Rectal smooth muscle tissue (tissue), 1 donor: ENCODE measurements around the gene SPAG6.

Experiments used
- H3K27ac ChIP-seq: one replicate; pipeline ENCODE4 v1.7.0; 2013; ENCODE audit warnings: low read depth, low read length, inconsistent platforms
- H3K27me3 ChIP-seq: one replicate; pipeline ENCODE4 v1.7.0; 2013; ENCODE audit warnings: low read length; ENCODE audit not compliant: control insufficient read depth, insufficient read depth
- H3K36me3 ChIP-seq: one replicate; pipeline ENCODE4 v1.7.0; 2013; ENCODE audit warnings: low read length; ENCODE audit not compliant: control insufficient read depth, insufficient read depth
- H3K4me1 ChIP-seq: one replicate; pipeline ENCODE4 v1.7.0; 2013; ENCODE audit warnings: low read length; ENCODE audit not compliant: control insufficient read depth, insufficient read depth
- H3K4me3 ChIP-seq: one replicate; pipeline ENCODE4 v1.7.0; 2013; ENCODE audit warnings: low read length
- H3K9ac ChIP-seq: one replicate; pipeline ENCODE4 v1.7.0; 2013; ENCODE audit warnings: low read length

Gene SPAG6

DNA sequence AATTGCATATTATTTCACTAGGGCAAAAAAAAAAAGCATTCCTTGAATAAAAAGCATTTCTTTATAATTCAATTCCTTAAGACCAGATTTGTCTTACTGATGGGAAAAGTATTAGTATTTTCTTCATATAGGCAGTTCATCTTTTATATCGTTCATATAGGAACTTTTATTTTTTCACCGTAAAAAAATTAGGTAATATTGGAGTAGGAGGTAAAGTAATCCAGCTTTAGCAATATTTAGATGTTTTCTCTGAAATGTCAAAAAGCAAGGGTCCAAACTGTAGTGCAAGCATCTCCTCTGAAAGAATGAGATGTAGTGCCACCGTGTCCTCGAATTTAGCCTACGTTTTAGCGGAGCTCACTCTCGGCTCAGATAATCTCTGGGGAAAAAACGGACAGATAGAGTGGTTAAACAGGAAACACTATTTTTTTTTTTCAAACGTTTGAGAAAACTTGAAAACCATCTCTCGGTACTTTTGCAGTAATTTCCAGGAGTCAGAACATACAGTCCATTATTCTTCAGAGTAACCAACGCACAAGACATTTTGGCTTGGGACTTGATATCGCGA lies 5.5 kb upstream of the SPAG6 start:
- peaks cover 43% of the 10 kb centered on the region for H3K27me3 ChIP-seq

DNA sequence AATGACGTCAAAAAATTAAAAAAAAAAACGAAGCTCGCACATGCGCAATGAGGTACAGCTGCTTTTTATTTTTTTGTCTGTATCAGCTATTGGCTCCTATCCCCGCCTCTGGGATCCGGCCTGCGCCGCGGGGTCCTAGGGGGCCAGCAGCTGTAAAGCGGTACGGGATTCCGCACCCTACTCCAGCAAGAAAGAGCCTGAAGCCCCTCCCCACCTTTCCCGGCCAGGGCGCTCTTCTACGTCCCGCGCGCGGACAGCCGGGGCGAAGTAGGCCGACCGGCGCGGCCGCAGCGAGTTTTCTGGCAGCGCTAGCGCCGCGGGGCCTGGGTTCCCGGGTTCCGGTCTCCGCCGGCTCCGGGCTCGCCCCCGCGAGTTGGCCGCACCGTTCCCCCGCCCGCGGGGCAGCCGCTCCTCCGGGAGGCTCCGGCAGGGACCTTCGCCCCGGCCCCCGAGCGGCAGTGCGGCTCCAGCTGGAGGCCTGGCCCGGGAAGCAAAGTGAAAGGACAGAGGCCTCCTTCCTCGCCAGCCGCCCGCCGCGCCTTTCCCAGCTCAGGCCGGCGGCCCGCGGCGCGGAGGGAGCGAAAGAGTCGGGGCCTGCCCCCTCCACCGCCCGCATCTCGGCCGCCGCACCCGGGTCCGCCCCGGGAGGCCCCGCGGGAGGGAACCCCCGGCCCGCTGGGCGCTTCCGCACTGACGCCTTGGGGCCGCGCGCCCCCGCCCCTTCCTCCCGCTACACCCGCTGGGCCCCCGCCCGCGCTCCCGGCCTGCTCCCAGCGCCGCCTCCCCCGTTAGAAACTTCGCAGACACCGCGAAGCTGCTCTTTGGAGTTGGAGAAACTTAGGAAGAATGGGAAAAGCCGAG lies 4.7 kb upstream of the SPAG6 start:
- no peaks in the 10 kb centered on the region for H3K36me3 ChIP-seq
- peak overlapping the region; percentile 90 for H3K27ac ChIP-seq
- peaks cover 43% of the 10 kb centered on the region for H3K27me3 ChIP-seq
- peaks cover 4% of the 10 kb centered on the region for H3K4me1 ChIP-seq
- peak overlapping the region; percentile 51 for H3K9ac ChIP-seq
- H3K4me3 ChIP-seq = peak overlapping the region; percentile 81

More for the DNA sequence above, 5.5 kb upstream of the SPAG6 start:
- Histone ChIP-seq H3K4me1 (peaks cover 4% of the 10 kb centered on the region), H3K27ac (peak overlapping the region; percentile 90), H3K4me3 (peak overlapping the region; percentile 81), H3K36me3 (no peaks in the 10 kb centered on the region), H3K9ac (no peak overlapping the region)

DNA sequence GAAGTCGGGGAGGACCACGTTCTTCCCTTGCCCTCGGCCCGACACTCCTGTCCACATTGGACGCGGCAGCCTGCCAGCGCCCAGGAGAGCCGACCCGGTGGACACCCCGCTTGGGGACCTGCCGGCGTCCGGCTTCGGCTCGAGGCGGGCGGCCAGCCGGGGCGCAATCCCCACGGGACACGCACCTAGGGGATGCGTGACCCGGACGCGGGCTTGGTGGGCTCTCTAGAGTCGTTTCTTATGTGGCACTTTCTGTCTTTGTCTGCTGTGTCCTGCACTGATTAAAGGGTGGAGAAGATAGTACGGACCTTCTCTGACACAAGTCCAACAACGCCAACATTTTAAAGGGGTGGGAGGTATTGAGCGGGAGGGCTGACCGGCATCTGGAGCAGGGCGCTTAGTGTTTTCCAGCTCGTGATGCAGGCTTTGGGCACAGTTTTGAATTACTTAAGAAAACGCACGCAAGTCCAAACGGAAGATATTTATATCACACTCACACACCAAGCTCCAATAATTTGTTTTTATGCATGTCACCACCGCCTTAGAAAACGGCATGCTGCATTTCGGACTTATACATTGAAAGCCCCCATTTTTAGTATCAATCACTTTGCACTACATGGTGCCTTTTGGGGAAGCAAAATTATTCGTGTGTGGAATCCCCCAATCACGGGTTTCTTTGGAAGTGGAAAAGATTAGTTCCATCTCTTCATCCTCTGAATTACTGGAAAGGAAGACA lies 3.9 kb upstream of the SPAG6 start:
- H3K27ac ChIP-seq = peak overlapping the region; percentile 90
- H3K36me3 ChIP-seq = no peaks in the 10 kb centered on the region
- H3K4me1 ChIP-seq = peaks cover 4% of the 10 kb centered on the region
- peak overlapping the region; percentile 81 for H3K4me3 ChIP-seq
- peak overlapping the region; percentile 49 for H3K9ac ChIP-seq
- H3K27me3 ChIP-seq = peaks cover 43% of the 10 kb centered on the region

DNA sequence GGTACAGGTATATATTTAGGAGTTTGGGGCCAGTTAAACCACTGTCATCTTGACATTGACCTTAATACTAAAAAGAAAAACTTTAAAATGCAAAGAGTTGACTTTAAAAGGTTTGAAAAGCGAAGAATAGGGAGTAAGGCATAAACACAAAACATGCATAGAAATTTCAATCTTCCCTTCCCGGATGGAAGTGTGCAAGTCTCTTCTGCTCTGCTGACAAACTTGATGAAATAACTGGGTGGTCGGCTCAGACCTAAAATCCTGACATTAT lies 3.4 kb upstream of the SPAG6 start:
- Histone ChIP-seq H3K4me1 (peaks cover 4% of the 10 kb centered on the region), H3K27ac (no peak overlapping the region), H3K36me3 (no peaks in the 10 kb centered on the region), H3K9ac (no peak overlapping the region), H3K27me3 (peaks cover 38% of the 10 kb centered on the region), H3K4me3 (no peak overlapping the region)

DNA sequence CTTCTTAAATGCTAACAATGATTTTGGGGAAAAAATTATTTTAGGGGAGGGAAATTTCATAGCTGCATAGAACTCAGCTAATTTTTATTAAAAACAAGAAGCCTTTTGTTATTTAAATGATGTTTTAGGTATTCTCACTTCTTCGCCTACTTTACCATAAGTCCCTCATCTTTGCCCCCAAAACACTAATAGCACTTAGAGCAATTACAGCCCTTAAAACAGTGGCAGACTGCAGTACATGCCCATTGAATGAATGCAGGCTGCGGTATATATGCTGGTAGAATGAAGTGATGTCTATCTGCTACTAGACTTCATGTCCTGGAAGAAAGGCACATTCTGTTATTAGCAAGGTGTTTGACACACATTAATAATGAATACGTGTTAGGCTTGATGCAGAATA lies 2.9 kb upstream of the SPAG6 start:
- no peak overlapping the region for H3K27ac ChIP-seq
- H3K9ac ChIP-seq = no peak overlapping the region
- H3K4me3 ChIP-seq = no peak overlapping the region
- H3K4me1 ChIP-seq = peaks cover 4% of the 10 kb centered on the region
- H3K27me3 ChIP-seq = peaks cover 35% of the 10 kb centered on the region
- no peaks in the 10 kb centered on the region for H3K36me3 ChIP-seq

DNA sequence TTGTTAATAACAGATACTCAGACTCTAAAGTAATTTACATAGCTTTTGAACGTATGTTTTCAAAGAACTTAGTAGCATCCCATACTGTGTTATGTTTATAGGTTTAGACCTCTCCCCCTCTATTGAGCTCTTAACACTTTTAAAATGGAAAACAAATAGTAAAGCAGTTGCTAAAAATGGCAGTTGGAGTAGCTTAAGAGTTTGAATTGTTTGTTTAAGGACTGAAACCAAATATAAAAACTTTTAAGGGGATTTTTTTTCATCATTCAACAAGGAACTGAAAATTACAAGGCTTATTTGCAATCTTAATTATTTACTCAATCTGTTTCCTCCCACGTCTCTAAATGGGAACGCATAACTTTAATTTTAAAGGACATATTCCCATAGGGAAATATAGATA lies 1.6 kb upstream of the SPAG6 start:
- Histone ChIP-seq H3K36me3 (no peaks in the 10 kb centered on the region), H3K4me1 (peaks cover 4% of the 10 kb centered on the region), H3K27ac (no peak overlapping the region), H3K27me3 (peaks cover 32% of the 10 kb centered on the region), H3K4me3 (no peak overlapping the region), H3K9ac (no peak overlapping the region)

DNA sequence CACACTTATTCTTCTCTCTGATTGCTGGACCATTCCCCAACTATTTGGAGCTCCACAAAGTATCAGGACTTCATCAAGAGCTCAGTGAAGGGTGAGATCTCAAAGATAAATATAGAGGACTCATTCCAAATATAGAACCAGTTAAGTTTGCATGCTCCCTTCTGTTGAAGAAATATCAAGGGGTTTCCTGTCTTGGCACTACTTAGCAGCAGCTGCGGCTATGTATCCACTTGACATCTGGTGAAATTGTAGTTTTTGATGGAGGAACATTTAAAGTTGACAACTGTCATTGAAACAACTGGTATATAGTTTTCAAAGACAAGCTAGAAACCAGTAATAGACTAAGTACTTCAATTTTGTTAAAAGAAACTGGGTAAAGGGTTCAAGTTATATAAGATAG lies 1.0 kb upstream of the SPAG6 start:
- Histone ChIP-seq H3K36me3 (no peaks in the 10 kb centered on the region), H3K4me3 (no peak overlapping the region), H3K27ac (no peak overlapping the region), H3K27me3 (peaks cover 32% of the 10 kb centered on the region), H3K9ac (no peak overlapping the region), H3K4me1 (peaks cover 4% of the 10 kb centered on the region)

DNA sequence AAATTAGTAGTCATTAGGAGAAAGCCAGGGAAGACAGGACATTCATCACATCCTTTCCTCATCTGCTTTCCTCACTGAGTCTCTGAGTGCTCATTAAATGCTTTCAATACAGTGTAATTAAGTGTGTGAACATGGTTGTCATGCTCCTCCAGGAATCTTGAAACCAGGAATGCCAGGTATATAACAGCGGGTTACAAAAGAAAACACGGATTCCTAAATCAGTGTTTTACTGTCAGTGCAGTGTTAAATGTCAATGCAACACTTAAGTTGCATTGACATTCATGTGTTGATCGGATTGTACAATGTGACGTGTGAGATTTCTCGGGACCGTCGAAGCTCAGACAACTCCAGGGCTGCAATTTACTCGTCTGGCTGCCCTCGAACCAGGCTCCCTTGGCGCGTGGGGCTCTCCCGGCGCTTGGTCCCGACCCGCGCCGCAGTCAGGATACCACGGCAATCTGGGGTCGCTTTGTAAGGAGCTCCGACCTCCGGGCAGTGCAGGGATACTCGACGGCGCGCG lies 455 bp upstream of the SPAG6 start:
- no peaks in the 10 kb centered on the region for H3K36me3 ChIP-seq
- H3K27me3 ChIP-seq = peaks cover 32% of the 10 kb centered on the region
- H3K4me1 ChIP-seq = peaks cover 2% of the 10 kb centered on the region
- H3K4me3 ChIP-seq = peak overlapping the region; percentile 27
- no peak overlapping the region for H3K27ac ChIP-seq
- no peak overlapping the region for H3K9ac ChIP-seq

DNA sequence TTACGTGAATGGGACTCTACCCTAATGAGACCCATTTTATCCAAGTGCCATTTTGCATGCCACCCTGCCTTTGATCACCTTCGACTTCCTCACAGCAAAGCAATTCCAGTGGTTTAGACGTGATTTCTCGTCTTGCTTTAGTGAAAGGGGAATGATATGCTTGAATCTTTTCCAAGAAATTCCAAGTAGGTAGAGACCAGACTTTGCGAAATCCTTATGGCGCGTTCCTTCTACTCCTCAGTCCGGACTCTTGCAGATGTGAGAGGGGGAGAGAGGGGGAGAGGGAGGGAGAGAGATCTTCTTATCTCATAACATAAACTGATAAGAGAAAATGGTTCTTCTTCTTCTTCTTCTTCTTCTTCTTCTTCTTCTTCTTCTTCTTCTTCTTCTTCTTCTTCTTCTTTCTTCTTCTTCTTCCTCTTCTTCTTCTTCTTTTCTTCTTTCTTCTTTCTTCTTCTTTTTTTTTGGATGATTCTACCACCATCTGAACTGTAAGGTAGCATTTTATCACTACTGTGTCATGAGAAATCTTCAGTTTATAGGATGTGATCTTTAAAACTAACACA lies 883 bp downstream of the SPAG6 start:
- H3K9ac ChIP-seq = no peak overlapping the region
- H3K36me3 ChIP-seq = no peaks in the 10 kb centered on the region
- no peak overlapping the region for H3K27ac ChIP-seq
- H3K27me3 ChIP-seq = peaks cover 32% of the 10 kb centered on the region
- H3K4me3 ChIP-seq = no peak overlapping the region
- no peaks in the 10 kb centered on the region for H3K4me1 ChIP-seq

DNA sequence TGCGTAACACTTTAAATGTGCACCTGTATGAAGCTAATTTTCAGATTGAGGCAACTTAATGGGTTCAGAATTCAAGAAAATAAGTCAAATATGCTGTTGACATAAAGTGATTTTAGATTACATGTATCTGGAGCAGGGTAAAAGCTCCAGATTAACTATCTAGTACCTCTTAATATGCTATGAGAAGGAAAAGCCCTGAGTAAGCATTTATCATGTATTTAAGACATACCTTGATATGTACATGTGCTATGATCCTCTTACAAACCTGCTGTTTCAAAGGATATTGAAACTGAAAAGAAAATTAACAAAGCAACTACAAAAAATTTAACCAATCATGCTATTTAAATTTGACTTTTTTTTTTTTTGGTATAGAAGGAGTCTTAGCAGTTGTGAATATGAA lies 4.5 kb downstream of the SPAG6 start:
- peaks cover 15% of the 10 kb centered on the region for H3K27me3 ChIP-seq
- no peaks in the 10 kb centered on the region for H3K4me1 ChIP-seq
- H3K27ac ChIP-seq = no peak overlapping the region
- H3K36me3 ChIP-seq = no peaks in the 10 kb centered on the region
- H3K4me3 ChIP-seq = no peak overlapping the region
- no peak overlapping the region for H3K9ac ChIP-seq

DNA sequence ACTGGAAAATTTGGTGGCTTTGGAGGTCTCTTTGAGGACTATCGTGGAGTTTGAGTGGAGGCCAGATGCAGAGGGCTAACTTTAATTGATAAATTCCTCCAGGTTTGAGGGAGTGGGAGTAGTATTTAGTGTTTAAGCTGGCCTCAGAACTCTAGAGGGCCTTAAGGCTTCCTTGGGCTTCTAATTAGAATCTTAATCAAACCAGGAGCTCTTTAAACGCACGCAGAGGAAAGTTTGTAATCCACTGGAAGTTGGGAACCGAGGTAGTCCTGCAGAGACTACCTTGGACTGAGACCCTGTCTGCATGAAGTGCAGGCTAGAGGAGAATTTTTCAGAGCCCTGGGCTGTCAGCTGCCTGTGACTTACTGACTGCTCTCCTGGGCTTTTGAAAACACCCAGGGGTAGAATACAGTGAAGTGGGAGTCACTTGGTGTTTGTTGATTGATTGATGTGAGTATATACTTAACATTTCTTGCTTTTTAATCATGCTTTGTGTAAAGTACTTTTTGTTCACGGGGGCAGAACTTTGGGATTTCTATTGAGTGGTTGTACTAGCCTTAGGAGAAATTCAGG lies 5.9 kb downstream of the SPAG6 start:
- Histone ChIP-seq H3K27ac (no peak overlapping the region), H3K9ac (no peak overlapping the region), H3K36me3 (no peaks in the 10 kb centered on the region), H3K4me3 (no peak overlapping the region), H3K4me1 (no peaks in the 10 kb centered on the region), H3K27me3 (peaks cover under 1% of the 10 kb centered on the region)

DNA sequence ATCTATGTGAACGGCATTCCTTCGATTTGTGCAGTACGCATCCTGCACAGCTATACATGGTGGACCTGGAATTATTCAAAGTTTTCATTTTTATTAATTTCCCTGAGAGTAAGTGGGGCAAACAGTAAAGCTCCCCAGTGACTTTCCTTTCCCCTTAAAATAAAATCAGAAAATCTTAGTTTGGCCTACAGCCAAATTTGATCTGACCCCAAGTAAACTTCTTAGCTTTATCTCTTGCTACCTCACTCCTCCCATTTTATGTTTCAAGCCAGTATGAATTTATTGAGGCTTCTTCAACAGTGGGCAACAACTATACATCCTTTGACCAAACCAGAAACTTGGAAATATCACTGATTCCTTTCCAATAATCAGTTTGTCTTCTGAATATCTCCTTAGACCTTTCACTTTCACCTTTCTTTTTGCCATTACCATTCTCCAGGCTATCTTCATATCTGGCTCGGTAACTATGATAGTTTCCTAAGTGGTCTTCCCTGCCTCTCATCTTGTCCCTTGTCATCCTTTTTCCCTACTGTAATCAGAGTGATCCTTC lies 11.1 kb downstream of the SPAG6 start:
- no peaks in the 10 kb centered on the region for H3K36me3 ChIP-seq
- no peaks in the 10 kb centered on the region for H3K4me1 ChIP-seq
- H3K27ac ChIP-seq = no peak overlapping the region
- no peak overlapping the region for H3K4me3 ChIP-seq
- no peaks in the 10 kb centered on the region for H3K27me3 ChIP-seq
- no peak overlapping the region for H3K9ac ChIP-seq
